Stimulated activated CD4-positive, alpha-beta T cell treated with anti-CD3 and anti-CD28 coated beads, TNF-alpha, amount 100 ng/mL, for 4 hours (primary cell): Measurements from ENCODE around the gene RSPH1.
A peak's percentile ranks its signal among the peaks of the same experiment; 100 is the strongest.

Experiments used
- DNase-seq, 3 experiments: peaks; one replicate each; pipeline ENCODE4 v3.0.0-alpha.2; 2020; ENCODE audit warnings: low read depth in 3 of 3

The RSPH1 gene

DNA sequence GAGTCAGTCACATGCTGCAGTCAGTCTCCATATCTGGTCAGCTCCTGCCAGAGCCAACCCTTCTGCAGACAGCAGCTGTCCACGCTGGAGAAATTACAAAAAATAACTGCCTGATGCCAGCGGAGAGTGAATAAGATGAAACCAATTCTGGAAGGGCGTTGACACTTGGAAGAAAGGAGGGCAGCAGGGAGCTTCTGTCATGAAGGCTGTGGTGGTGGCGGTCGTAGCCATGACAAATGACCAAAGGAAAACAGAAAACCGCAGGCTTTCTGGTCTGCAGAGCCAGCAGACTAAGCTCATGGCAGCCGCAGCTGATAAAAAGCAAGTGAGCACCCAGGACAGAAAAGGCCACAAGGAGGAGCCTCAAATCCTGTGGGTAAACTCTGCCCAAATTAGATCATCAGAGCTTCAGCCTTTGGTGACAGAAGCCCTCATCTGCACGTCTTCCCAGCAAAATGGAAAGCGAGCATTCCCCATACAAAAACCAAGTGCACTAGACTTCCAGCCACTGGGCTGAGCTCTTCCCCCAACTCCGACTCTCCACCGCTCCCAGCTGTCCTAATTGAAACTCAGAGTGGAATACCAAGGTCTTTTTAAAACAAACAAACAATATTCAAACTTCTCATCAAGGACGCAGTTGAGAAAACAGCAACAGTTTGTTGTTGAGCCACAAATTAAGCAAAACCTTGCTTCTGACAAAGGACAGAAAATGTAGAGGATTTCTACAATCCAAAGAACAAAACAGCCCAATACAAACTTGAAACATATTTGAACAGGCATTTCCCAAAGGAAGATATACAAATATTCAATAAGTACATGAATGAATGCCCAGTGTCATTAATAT is 28.7 kb downstream of the RSPH1 start:
- no peak for DNase-seq

DNA sequence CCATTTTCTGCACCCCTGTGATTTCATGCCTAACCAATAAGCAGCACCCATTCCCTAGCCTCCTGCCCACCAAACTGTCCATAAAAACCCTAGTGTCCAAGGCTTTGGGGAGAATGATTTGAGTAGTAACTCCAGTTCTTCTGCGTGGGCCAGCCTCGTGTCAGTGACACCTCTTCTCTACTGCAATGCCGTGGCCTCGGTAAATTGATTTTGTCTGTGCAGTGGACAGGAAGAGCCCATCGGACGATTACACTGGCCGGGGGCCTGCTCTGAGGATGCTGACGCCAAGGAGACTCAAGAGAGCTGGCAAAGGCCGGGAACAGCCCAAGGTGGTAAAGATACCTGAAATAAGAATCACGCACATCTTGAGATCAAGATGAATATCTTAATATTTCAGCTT is 29.3 kb downstream of the RSPH1 start:
- no peak for DNase-seq

DNA sequence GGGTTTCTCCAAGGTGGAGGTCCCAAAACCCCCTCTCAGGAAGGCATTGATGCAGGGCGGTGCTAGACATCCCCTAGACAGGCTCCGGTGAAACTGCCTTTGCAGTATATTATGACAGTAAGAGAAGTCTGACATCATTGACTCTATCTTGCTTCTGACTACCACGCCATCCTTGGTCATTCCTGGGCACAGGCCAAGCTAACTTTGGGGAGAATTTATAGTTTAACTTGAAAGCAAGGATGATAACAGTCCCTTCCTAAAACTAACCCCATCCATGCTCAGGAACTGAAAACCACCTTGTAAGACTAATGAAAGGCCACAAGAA is 30.3 kb downstream of the RSPH1 start:
- DNase-seq = no peak

DNA sequence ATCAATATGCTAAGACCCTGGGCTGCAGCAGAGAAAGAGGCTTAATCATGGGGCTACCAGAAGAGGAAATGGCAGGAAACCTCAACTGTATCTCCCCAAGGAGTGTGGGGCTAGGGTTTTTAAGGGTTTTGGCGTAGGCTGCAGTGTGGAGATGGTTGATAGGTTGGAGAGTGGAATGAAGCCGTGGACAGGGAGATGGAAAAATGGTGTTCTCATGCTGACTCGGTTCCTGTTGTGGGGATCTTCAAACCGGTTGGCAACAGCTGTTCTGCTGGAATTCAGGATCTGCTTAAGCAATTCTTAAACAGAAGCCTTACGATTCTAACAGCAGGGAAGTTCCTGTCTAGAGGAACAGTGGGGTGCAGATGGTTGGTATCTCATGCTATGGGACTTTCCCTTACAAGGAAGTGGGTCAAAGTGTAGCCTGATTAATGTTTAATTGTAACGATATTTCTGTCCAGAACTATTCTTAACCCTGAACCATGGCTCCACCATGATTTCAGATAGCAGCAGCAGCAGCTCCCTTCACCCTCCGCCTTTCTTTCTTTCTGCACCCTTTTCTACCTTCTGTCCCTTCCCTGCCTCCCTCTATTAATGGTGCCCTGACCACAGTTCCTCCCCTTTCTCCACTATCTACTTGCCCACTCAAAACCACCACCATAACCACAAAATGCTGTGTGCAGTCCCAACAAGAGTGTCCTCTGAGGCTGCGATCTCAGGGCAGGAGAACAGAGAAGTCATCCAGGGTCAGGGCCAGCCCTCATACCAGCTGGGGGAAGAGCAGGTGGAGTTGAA is 30.8 kb downstream of the RSPH1 start:
- no peak for DNase-seq

DNA sequence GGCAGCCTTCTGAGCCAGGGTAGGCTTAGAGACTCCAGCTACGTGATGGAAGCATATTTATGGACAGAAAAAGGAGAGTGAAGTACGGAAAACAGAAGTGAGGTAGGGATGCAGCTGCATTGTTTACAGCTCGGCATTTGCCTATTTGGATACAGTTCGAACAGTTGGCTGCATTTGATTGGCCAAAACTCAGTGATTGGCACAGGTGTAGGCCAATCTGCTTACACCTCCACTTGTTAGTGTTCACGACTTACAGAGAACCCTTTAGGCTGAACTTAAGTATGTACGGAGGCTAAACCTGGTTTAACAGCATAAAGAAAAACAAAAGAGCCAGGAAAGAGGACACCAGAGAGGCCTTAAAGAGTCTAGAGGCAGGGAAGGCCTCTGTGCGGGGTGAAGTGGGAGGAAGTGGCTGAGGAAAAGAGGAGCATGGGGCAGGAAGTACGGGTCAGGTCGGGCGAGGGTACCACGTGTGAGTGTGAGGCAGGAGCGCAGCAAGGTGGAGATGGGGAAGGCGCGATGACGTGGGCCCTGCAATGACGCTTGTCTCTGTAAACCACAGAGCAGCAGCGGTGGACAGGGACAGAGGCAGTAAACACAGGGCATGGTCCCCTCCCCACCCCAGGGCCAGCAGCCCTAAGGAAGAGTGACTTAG is 32.0 kb downstream of the RSPH1 start:
- peak in 2 of 3 experiments; percentile 22 to 49 for DNase-seq

DNA sequence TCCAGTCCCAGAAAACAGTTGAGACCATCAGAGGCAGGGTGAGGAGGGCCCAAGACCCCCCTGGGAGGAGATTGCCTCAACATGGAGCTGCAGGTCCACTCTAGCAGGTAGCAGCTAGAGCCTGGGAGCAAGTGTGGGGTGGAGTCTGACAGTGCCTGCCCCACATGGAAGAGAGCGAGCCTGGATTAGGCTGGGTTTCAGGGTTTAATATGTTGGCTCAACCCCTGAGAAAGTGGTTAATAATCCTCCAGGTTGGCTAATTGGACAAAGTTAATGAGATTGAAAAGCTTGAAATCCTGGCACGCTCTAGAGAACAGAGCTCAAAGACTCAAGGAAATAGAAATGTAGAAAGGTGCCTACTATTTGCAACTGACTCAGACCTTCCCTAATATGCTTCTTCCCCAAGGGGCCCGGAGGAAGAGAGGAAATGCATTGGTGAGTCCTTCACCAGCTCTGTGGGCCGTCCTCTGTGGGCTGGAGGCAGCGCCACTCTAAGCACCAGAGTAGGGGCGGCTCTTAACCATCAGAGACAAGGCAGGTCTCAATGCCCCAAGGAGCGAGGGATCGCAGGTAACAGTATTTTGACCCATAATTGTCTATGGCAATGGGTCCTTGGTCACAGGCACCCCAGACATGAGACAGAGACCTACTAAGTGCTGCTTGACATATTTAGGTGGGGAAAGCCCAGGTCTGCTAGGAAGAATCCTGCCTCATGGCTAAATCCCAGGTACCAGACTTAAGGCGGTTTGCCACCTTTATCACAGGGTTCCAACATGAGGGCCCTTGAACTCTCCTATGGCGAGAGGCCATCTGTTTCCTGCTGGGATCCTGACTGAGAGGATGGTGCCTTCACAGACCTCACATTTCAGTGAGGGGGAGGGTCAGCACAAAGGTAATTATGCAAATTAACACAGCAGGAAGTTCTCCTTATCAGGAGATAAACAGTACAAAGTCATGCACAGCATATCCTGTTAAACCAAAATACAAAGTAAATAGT is 33.8 kb downstream of the RSPH1 start:
- DNase-seq = no peak

DNA sequence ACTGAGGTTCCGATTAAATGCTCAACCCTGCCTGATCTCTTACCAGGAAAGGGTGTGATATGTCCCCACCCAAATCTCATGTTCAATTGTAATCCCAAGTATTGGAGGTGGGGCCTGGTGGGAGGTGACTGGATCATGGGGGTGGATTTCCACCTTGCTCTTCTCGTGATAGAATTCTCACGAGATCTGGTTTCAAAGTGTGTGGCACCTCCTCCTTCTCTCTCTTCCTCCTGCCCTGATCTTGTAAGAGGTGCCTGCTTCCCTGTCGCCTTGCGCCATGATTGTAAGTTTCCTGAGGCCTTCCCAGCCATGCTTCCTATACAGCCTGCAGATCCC is 34.9 kb downstream of the RSPH1 start:
- no peak for DNase-seq

DNA sequence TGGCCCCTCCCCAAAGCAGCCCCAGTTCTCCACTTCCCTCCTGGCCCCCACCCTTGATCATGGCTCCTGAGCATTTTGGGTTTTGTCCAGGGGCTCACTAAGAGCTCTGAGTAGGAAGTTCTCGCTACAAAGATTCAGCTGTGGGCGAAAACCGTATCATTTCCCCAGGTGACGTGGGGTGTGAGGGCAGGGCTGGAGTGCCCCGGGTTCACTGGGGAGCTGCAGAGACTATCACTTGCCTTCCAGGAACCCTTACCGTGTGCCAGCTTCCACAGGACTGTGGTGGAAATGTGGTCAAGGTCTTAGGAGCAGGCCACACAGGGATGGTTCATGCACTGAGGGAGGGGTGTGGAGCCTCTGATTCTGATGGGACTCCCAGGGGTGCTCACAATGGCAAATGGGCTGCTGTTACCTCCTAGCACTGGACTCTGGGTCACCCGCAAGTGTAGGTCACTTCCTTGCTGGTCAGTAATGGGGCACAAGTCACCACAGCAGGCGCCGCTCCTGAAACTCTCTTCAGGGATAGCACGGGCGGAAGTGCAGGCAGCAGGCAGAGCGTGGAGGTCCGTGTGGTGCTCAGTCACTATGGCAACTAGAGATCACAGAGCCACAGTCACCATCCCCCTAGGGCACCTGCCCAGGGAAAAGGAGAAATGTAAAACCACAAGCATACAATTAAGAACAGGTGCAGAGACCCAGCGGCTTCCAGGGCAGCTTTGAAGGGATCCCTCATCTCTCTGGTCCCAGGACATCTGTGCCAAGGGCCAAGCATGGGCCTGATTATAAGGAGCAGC is 35.4 kb downstream of the RSPH1 start:
- DNase-seq = no peak

DNA sequence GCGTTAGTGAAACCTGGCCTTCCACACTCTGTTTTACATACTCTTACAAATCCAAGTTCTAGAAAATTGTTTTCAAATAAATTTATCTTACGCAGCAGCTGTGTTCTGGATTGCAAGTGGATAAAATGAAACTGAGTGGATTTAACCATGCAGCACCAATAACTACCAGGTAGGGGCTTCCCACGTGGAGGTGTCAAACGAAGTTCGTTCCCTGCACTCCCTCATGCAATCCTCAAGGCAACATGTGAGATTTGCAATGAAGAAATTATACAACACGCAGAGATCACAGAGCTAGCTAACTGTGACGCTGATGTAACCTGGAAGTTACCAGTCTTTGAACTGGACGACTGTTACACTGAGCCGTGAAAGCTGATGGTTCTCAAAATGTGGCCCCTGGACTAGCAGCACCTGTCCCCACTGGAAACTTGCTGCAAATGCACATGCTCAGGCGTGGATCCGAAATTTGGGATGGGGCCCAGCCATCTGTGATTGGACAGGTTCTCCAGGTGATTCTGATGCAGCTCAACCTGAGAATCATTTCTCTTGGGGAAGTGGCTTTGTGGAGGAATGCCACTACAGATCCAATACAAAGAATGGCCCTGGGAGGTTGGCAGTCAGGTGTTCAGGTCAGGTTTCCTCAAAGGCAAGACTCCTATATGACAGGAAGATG is 36.3 kb downstream of the RSPH1 start:
- DNase-seq = no peak

DNA sequence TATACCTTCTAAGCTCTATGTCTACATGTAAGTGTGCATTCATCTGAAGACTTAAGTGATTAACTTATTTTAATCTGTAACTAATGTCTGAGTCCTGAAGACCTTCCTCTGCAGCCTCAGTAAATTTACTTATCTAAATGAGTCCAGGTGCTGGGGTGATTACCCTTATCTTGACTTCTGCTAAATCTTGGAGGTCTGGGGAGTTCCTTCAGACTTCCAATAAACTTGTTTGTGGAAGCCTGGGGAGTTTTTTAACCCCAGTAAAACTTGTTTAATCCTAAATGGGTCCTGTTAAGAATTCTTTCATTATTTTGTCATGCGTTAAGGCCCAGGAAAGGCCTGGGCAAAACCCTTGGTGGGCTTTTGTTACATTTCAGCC is 37.0 kb downstream of the RSPH1 start:
- no peak for DNase-seq

DNA sequence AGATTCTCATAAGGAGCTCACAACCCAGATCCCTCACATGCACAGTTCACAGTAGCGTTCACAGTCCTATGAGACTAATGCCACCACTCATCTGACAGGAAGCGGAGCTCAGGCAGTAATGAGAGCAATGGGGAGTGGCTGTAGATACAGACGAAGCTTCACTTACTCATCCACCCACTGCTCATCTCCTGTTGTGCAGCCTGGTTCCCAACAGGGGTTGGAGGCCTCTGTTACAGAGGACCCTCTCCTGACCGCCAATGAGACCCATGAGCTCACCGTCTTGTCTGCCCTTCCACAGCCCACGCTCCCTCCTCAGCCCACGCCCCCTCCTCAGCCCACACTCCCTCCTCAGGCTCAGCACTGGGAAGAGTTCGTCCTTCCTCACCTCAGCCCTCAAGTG is 39.6 kb downstream of the RSPH1 start:
- peak in 1 of 3 experiments; percentile 15 for DNase-seq

DNA sequence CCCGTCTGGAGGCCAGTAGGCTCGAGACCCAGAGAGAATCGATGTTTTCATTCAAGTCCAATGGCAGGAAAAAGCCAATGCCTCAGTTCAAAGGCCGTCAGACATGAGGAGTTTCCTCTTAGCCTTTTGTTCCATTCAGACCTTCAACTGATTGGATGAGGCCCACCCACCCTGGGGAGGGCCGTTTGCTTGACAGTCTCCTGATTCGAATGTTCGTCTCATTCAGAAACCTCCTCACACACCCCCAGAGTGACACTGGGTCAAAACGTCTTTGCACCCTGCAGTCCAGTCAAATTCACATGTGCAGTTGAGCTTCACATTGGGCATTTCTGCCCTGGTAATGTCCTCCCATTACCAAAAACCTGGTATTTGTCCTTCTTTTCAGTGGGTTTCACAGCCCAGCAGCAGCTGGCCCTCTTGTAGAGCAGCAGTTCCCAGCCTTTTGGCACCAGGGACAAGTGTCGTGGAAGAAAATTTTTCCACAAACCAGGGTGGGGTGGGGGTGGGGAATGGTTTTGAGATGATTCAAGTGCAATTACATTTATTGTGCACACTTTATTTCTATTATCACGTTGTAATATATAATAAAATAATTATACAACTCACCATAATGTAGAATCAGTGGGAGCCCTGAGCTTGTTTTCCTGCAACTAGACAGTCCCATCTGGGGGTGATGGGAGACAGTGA is 40.1 kb downstream of the RSPH1 start:
- DNase-seq = no peak

DNA sequence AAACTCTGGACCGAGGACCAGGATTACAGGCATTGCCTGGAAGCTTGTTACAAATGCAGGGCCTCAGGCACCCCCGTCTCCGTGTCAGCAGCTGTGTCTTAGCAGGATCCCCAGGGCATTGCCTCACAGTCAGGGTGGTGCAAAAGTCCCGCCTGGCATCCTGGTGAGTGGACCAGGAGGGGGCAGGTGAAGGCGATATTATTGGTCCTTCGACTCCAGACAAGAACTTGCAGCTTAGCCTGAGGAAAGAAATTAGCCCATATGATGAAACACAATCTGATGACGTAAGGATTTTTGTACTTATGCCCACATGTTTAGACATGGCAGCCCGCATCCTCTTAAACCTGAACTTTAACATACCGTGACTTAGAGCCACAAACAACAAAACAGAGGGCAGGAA is 40.8 kb downstream of the RSPH1 start:
- DNase-seq = no peak

DNA sequence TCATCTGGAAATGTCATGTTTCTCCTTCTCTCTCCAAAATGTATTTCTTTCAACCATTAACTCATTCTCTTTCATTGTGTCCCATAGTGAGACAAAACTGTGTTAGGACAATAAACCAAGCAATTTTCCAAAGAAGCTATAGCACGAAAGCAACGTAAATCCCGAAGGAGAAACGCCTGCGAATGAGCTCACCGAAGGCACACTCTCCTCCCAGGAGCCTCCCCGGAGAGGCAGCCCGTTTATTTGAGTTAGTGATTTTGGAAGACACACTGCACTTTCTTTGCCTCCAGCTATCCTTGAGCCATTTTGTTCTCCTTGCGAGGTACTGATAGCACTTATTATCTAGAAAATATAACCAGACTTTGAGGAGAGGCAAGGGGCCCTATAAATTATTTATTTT is 41.2 kb downstream of the RSPH1 start:
- DNase-seq = no peak

DNA sequence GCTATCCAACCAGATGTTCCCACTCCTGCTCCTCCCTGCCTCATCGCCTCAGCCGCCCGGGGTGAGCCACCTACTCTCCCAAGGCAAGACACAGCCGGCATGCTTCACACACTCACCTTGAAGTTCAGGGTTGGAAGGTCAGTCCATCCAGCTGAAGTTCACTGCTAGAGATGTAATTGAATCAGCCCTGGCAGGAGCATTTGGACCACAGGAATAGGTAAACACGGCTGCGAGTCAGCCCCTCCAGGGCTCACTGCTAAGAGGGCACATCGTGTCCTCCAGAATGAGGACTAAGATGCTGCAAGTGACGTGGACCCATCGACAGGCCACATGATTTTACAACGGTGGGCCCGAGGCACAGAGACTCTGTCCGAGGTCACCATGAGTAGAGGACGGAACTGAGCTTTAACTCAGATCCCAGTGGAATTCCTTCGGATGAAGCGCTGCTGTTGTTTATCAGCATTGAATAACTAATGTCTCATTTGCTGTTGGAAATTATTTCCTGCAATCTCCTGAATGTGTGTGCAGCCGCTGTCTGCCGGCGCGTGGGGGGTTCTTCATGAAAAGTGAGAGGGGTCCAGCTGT is 41.9 kb downstream of the RSPH1 start:
- DNase-seq = no peak

DNA sequence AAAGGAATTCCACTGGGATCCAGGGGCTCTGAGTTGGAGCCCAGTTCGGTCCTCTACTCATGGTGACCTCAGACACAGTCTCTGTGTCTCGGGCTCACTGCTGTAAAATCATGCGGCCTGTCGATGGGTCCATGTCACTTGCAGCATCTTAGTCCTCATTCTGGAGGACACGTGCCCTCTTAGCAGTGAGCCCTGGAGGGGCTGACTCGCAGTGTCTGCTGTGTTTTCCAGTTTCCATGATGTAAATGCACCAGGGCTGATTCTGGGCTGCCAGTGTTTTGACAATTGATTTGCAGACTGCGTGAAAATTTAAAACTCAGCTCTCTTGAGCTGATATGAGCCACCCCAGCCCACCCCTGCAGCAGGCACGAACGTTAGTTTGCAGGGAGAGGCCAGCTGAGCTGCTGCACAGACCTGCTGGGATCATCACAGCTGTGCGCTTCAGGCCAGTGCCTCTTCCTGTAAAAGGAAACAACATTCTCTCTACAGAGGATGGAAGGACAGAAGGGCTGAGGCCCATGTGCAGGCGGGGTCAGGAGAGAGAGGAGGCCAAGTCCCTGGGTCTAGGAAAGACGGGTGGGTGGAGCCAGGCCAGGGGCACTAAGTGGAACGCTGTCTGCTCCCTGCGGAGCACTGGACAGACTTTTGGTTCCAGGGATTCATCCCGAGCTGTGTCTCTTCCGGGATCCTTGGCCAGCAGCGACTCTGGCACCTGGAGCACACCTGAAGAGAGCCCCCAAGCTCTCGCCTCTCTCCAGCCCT is 42.6 kb downstream of the RSPH1 start:
- DNase-seq = no peak

DNA sequence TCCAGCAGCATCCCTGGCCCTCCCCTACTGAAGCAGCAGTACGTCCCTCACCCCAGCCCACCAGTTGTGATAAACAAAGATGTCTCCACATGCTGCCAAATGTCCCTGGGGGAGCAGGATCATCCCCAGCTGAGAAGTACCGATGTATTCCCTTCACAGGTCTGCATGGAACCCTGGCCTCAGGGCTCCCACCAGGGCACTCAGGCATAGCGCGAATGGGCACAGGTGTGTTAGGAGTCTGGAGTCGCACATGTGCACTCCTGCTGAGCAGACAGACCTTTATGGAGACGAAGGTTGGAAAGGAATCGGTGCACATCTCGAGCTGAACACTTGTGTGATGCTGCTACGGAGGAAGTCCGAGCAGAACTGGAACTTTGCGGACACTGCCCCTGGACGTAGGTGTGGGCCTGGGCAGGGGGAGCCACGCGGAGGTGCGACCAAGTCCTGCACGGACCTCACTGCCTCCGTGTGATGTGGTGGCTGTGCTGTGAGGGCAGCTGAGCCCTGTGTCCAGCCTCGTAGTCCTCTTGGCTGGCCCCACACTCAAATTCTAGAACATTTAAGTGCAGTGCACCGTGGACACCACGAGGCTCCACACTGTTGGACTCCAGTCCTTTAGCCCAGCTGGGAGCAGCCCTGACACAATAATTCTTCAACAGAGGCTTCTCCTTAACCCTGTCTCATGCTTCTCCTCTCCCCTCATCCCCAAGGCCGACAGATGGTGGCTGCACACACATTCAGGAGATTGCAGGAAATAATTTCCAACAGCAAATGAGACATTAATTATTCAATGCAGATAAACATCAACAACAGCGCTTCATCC is 43.4 kb downstream of the RSPH1 start:
- no peak for DNase-seq

DNA sequence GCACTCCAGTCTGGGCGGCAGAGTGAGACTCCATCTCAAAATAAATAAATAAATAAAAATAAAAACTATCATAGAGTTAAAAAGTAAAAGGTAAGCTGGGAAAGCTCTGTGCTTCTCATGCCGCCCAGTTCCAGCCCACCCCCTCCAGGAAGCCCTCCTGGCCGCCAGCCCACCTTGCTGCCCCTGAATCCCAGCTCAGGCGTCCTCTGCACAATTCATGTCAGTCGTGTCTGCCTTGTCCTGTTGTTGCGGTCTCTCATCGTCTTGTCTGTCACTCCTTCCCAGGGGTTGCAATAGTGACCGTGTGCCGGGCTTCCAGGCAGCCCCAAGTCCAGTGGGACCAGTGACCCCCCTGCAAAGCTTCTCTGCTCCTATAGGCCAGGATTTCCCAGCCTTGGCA is 44.1 kb downstream of the RSPH1 start:
- no peak for DNase-seq
